HEK293 (cell line): ENCODE measurements around the gene PKIB.

ENCODE experiments used
- CTCF ChIA-PET: fragments of 350-600 bp; formaldehyde crosslinking; extraction: SDS; loops from one replicate; lab custom pipeline; 2021; ENCODE audit warnings: antibody characterized with exemption; lab: Yijun Ruan, JAX
- POLR2A ChIA-PET: fragments of 300-600 bp; formaldehyde crosslinking; extraction: SDS; loops from one replicate; lab custom pipeline; 2020; ENCODE audit warnings: antibody characterized with exemption, inconsistent platforms; lab: Yijun Ruan, JAX
- H3K27ac ChIP-seq: fragments of 200-500 bp; sonication (Bioruptor generic); 2 replicates; pipeline ENCODE4 v1.5.1; 2014; ENCODE audit warnings: low read depth, low read length, control low read depth, inconsistent platforms; ENCODE audit errors: extremely low read depth
- H3K36me3 ChIP-seq, 2 experiments: fragments of 200-500 bp in 1 of 2; sonication (Bioruptor generic) in 1 of 2; 1 replicate in 1 of 2; 2 replicates in 1 of 2; pipeline ENCODE4 v1.5.1; 2014 to 2017; ENCODE audit warnings: inconsistent platforms in 2 of 2, low read length in 2 of 2; ENCODE audit not compliant: control insufficient read depth in 2 of 2, insufficient read depth in 1 of 2
- H3K4me1 ChIP-seq: fragments of 200-500 bp; sonication (Bioruptor generic); 2 replicates; pipeline ENCODE4 v1.5.1; 2014; ENCODE audit warnings: mild to moderate bottlenecking, low read length, inconsistent platforms; ENCODE audit not compliant: control insufficient read depth, insufficient read depth
- H3K4me3 ChIP-seq: 2 replicates; pipeline ENCODE4 v1.5.1; 2011; ENCODE audit warnings: low read depth, mild to moderate bottlenecking, control low read depth, low read length, moderate library complexity
- H3K9me3 ChIP-seq: fragments of 200-500 bp; sonication (Bioruptor generic); 2 replicates; pipeline ENCODE4 v1.5.1; 2014; ENCODE audit warnings: low read depth, low read length, inconsistent platforms; ENCODE audit not compliant: control insufficient read depth, insufficient read depth
- AEBP2 ChIP-seq: fragments of 450-650 bp; formaldehyde crosslinking; IDR thresholded peaks from 2 replicates; pipeline ENCODE4 v1.5.1; 2016; ENCODE audit warnings: missing biosample characterization, missing genetic modification characterization, borderline replicate concordance
- GLIS2 ChIP-seq: fragments of 450-650 bp; formaldehyde crosslinking; IDR thresholded peaks from 2 replicates; pipeline ENCODE4 v1.5.1; 2016; ENCODE audit warnings: missing biosample characterization, missing genetic modification characterization
- IKZF3 ChIP-seq: fragments of 450-650 bp; IDR thresholded peaks from 2 replicates; pipeline ENCODE4 v1.5.0; 2018; ENCODE audit warnings: missing biosample characterization, mild to moderate bottlenecking, missing genetic modification characterization, moderate library complexity
- KLF1 ChIP-seq: fragments of 450-650 bp; formaldehyde crosslinking; IDR thresholded peaks from 2 replicates; pipeline ENCODE4 v1.5.1; 2016; ENCODE audit warnings: missing biosample characterization, missing genetic modification characterization
- KLF7 ChIP-seq: fragments of 450-650 bp; formaldehyde crosslinking; IDR thresholded peaks from 2 replicates; pipeline ENCODE4 v1.5.1; 2016; ENCODE audit warnings: missing biosample characterization, missing genetic modification characterization, borderline replicate concordance
- KLF8 ChIP-seq: fragments of 450-650 bp; formaldehyde crosslinking; IDR thresholded peaks from 2 replicates; pipeline ENCODE4 v1.5.1; 2016; ENCODE audit warnings: missing biosample characterization, missing genetic modification characterization
- PRDM10 ChIP-seq: fragments of 450-650 bp; formaldehyde crosslinking; IDR thresholded peaks from 2 replicates; pipeline ENCODE4 v1.5.1; 2016; ENCODE audit warnings: missing biosample characterization, missing genetic modification characterization
- TCF7L2 ChIP-seq: IDR thresholded peaks from 2 replicates; pipeline ENCODE4 v1.6.1; 2011; ENCODE audit warnings: low read depth, mild to moderate bottlenecking, inconsistent platforms, low read length, moderate library complexity, borderline replicate concordance
- YY2 ChIP-seq: fragments of 450-650 bp; formaldehyde crosslinking; IDR thresholded peaks from 2 replicates; pipeline ENCODE4 v1.5.1; 2016; ENCODE audit warnings: missing biosample characterization, missing genetic modification characterization
- ZBTB1 ChIP-seq: fragments of 450-650 bp; formaldehyde crosslinking; IDR thresholded peaks from 2 replicates; pipeline ENCODE4 v1.5.1; 2016; ENCODE audit warnings: missing biosample characterization, missing genetic modification characterization
- ZNF146 ChIP-seq: fragments of 450-650 bp; formaldehyde crosslinking; IDR thresholded peaks from 2 replicates; pipeline ENCODE4 v1.5.1; 2016; ENCODE audit warnings: missing biosample characterization, missing genetic modification characterization
- ZNF175 ChIP-seq: fragments of 450-650 bp; formaldehyde crosslinking; IDR thresholded peaks from 2 replicates; pipeline ENCODE4 v1.5.1; 2016; ENCODE audit warnings: missing biosample characterization, missing genetic modification characterization
- ZNF311 ChIP-seq: fragments of 450-650 bp; formaldehyde crosslinking; IDR thresholded peaks from 2 replicates; pipeline ENCODE4 v1.5.1; 2017; ENCODE audit warnings: missing biosample characterization, missing genetic modification characterization, borderline replicate concordance
- ZNF423 ChIP-seq: fragments of 450-650 bp; formaldehyde crosslinking; IDR thresholded peaks from 2 replicates; pipeline ENCODE4 v1.5.1; 2016; ENCODE audit warnings: missing biosample characterization, missing genetic modification characterization
- ZNF426 ChIP-seq: fragments of 450-650 bp; formaldehyde crosslinking; IDR thresholded peaks from 2 replicates; pipeline ENCODE4 v1.5.1; 2017; ENCODE audit warnings: missing biosample characterization, missing genetic modification characterization, mild to moderate bottlenecking, inconsistent platforms, moderate library complexity
- ZNF510 ChIP-seq: fragments of 450-650 bp; formaldehyde crosslinking; IDR thresholded peaks from 2 replicates; pipeline ENCODE4 v1.5.1; 2018; ENCODE audit warnings: mild to moderate bottlenecking, missing genetic modification characterization, missing biosample characterization; ENCODE audit not compliant: insufficient replicate concordance
- ZNF555 ChIP-seq: fragments of 450-650 bp; formaldehyde crosslinking; conservative IDR thresholded peaks from 2 replicates; pipeline ENCODE4 v1.5.1; 2017; ENCODE audit warnings: missing biosample characterization, mild to moderate bottlenecking, missing genetic modification characterization, inconsistent platforms
- ZNF624 ChIP-seq: fragments of 450-650 bp; formaldehyde crosslinking; IDR thresholded peaks from 2 replicates; pipeline ENCODE4 v1.5.1; 2017; ENCODE audit warnings: missing biosample characterization, missing genetic modification characterization
- ZNF664 ChIP-seq: fragments of 450-650 bp; formaldehyde crosslinking; IDR thresholded peaks from 2 replicates; pipeline ENCODE4 v1.5.1; 2016; ENCODE audit warnings: missing biosample characterization, missing genetic modification characterization
- ZNF76 ChIP-seq: fragments of 450-650 bp; formaldehyde crosslinking; IDR thresholded peaks from 2 replicates; pipeline ENCODE4; 2016; ENCODE audit warnings: low read depth, missing biosample characterization, missing genetic modification characterization, borderline replicate concordance
- ZNF792 ChIP-seq: fragments of 450-650 bp; formaldehyde crosslinking; IDR thresholded peaks from 2 replicates; pipeline ENCODE4 v1.5.1; 2016; ENCODE audit warnings: missing biosample characterization, missing genetic modification characterization
- ZNF843 ChIP-seq: fragments of 450-650 bp; formaldehyde crosslinking; IDR thresholded peaks from 2 replicates; pipeline ENCODE4 v1.5.1; 2016; ENCODE audit warnings: missing biosample characterization, missing genetic modification characterization
- ZSCAN18 ChIP-seq: fragments of 450-650 bp; formaldehyde crosslinking; IDR thresholded peaks from 2 replicates; pipeline ENCODE4 v1.5.1; 2016; ENCODE audit warnings: missing biosample characterization, missing genetic modification characterization
- ZSCAN23 ChIP-seq: fragments of 450-650 bp; formaldehyde crosslinking; IDR thresholded peaks from 2 replicates; pipeline ENCODE4 v1.5.1; 2016; ENCODE audit warnings: missing biosample characterization, missing genetic modification characterization
- ZSCAN30 ChIP-seq: fragments of 450-650 bp; IDR thresholded peaks from 2 replicates; pipeline ENCODE4 v1.5.1; 2018; ENCODE audit warnings: missing biosample characterization, mild to moderate bottlenecking, missing genetic modification characterization, moderate library complexity
- ZXDB ChIP-seq: fragments of 450-650 bp; formaldehyde crosslinking; IDR thresholded peaks from 2 replicates; pipeline ENCODE4 v1.5.1; 2016; ENCODE audit warnings: missing biosample characterization, missing genetic modification characterization
- TF ChIP-seq, protein P1 (sequence below): fragments of 450-650 bp; IDR thresholded peaks from 2 replicates; pipeline ENCODE4 v1.5.1; 2018; ENCODE audit warnings: missing biosample characterization, missing genetic modification characterization

PKIB gene

DNA sequence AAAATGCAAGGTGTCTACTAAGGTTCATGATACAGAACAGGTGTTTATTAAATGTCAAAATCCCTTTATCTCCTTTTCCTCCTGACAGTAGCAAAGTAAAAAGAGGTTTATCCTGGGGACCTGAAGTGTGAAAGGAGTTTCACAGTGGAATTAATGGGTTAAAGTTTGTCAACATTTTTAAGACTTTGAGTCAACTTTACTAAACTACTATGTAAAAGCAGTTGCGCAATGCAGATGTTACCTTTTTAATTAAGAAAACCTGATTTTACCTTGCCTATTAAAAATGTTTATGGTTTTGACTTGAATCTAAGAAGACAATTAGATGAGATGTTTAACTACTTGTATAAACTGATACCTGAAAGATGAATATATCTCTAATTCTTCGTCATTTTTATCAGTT lies 14.6 kb downstream of the PKIB start:
- H3K36me3 ChIP-seq = no peaks in the 10 kb centered on the region
- H3K4me3 ChIP-seq = no peak overlapping the region
- ChIA-PET POLR2A (no interaction called here), CTCF (interaction anchor here (1.0 to 1.1 kb wide), 2 partner anchors 8 to 101 kb away, joined by 3 to 4 read pairs; no protein-coding TSS in a partner anchor)
- H3K27ac ChIP-seq = no peak overlapping the region
- H3K4me1 ChIP-seq = peaks cover 18% of the 10 kb centered on the region
- TF ChIP-seq ZNF792 (tag by site-specific recombination) (no peak), ZNF510 (tag by site-specific recombination) (no peak), ZNF423 (tag by site-specific recombination) (no peak), ZNF555 (tag by site-specific recombination) (no peak), ZSCAN18 (tag by site-specific recombination) (no peak), ZNF175 (tag by site-specific recombination) (no peak), TCF7L2 (no peak), ZNF146 (no peak), ZXDB (tag by site-specific recombination) (no peak), GLIS2 (tag by site-specific recombination) (no peak), IKZF3 (tag by site-specific recombination) (no peak), ZSCAN30 (tag by site-specific recombination) (no peak), ZNF664 (tag by site-specific recombination) (no peak)
- H3K9me3 ChIP-seq = no peaks in the 10 kb centered on the region

- no peaks in the 10 kb centered on the region for H3K4me1 ChIP-seq
- no peak overlapping the region for H3K27ac ChIP-seq
- ChIA-PET CTCF (interaction anchor here (0.6 to 1.1 kb wide), 2 partner anchors 103 to 294 kb away, joined by 3 to 4 read pairs; no protein-coding TSS in a partner anchor), POLR2A (no interaction called here)
- no peaks in the 10 kb centered on the region for H3K9me3 ChIP-seq
- H3K36me3 ChIP-seq = no peaks in the 10 kb centered on the region
- H3K4me3 ChIP-seq = no peak overlapping the region
- TF ChIP-seq ZNF311 (tag by site-specific recombination) (no peak), ZBTB1 (no peak), ZNF76 (no peak), KLF8 (tag by site-specific recombination) (no peak), KLF7 (tag by site-specific recombination) (no peak), ZNF426 (tag by site-specific recombination) (no peak), ZSCAN23 (tag by site-specific recombination) (no peak), ZNF624 (tag by site-specific recombination) (no peak), ZNF792 (tag by site-specific recombination) (no peak), ZSCAN18 (tag by site-specific recombination) (no peak), AEBP2 (no peak), ZNF843 (tag by site-specific recombination) (no peak), PRDM10 (no peak), KLF1 (tag by site-specific recombination) (no peak), YY2 (tag by site-specific recombination) (no peak)
- TF ChIP-seq, protein P1, sequence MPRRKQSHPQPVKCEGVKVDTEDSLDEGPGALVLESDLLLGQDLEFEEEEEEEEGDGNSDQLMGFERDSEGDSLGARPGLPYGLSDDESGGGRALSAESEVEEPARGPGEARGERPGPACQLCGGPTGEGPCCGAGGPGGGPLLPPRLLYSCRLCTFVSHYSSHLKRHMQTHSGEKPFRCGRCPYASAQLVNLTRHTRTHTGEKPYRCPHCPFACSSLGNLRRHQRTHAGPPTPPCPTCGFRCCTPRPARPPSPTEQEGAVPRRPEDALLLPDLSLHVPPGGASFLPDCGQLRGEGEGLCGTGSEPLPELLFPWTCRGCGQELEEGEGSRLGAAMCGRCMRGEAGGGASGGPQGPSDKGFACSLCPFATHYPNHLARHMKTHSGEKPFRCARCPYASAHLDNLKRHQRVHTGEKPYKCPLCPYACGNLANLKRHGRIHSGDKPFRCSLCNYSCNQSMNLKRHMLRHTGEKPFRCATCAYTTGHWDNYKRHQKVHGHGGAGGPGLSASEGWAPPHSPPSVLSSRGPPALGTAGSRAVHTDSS = no peak
Measured at GRCh38 chr6:122628714-122629113, 18.5 kb downstream of the PKIB start.
